ENCODE data around the gene ATRNL1. TPM values are rescaled to one million over a fixed set of nuclear protein-coding genes. Genes with fewer than 3 reads are reported as not detected.

Gene ATRNL1
- total and polyA plus RNA-seq, 12 donors, result 4.8 to 217 (median 92.4) TPM

DNA sequence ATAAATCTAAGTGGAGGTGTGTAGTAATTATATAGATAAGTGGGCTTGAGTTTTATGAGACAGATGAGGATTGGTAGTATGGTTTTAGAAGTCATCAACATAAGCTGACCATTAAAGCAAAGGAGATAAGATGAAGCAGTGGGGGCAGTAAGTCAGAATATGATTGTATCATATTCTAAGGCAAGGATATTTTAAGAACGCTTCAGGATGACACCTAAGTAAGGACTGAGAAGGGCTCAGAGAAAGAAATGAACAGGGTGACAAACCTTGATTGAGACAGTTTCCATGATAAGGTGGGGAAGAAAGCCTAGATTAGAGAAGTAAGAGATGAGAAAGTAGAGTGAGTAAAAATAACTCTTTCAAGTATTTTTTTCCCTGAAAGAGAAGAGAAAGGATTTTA, 567.2 kb downstream of the ATRNL1 start:
- no peak overlapping the region for H3K4me3 ChIP-seq
- no peak overlapping the region for H3K27ac ChIP-seq
- no peaks in the 10 kb centered on the region for H3K4me1 ChIP-seq (replicated peaks in 1 of 2)
- intact Hi-C loops (cut with DNase I), result no loop called here
- DNase-seq, result no peak
- H3K27me3 ChIP-seq, result no peaks in the 10 kb centered on the region
- no peak for TF ChIP-seq POLR2A (IDR thresholded peaks at IDR 0.05)
- no peak for TF ChIP-seq CTCF (IDR thresholded peaks at IDR 0.05)
- no peaks in the 10 kb centered on the region for H3K36me3 ChIP-seq (replicated peaks in 1 of 2)
- H3K9me3 ChIP-seq (replicated peaks in 1 of 3), result no peaks in the 10 kb centered on the region
- WGBS, 4 donors, result 87 to 97% (median 90%) methylated on average over 1 of the region's 1 CpG

- TF ChIP-seq POLR2A (IDR thresholded peaks at IDR 0.05) (no peak), CTCF (IDR thresholded peaks at IDR 0.05) (no peak)
- no peaks in the 10 kb centered on the region for H3K9me3 ChIP-seq (replicated peaks in 1 of 3)
- H3K36me3 ChIP-seq (replicated peaks in 1 of 2), result no peaks in the 10 kb centered on the region
- no peaks in the 10 kb centered on the region for H3K27me3 ChIP-seq
- intact Hi-C loops (cut with DNase I), result no loop called here
- H3K4me3 ChIP-seq, result no peak overlapping the region
- H3K4me1 ChIP-seq (replicated peaks in 1 of 2), result no peaks in the 10 kb centered on the region
- H3K27ac ChIP-seq, result no peak overlapping the region
- DNase-seq, result no peak
Observed at GRCh38 chr10:115662422-115662821, 569.3 kb downstream of the ATRNL1 start.

GRCh38 chr10:115665549-115665948, 572.4 kb downstream of the ATRNL1 start:
- Histone ChIP-seq H3K9me3 (replicated peaks in 1 of 3) (no peaks in the 10 kb centered on the region), H3K27me3 (no peaks in the 10 kb centered on the region), H3K36me3 (replicated peaks in 1 of 2) (no peaks in the 10 kb centered on the region), H3K4me3 (no peak overlapping the region), H3K27ac (no peak overlapping the region), H3K4me1 (replicated peaks in 1 of 2) (no peaks in the 10 kb centered on the region)
- 83 to 87% (median 85%) methylated on average over 2 of the region's 2 CpGs for WGBS, 4 donors
- no peak for DNase-seq
- intact Hi-C loops (cut with DNase I), result no loop called here
- TF ChIP-seq CTCF (IDR thresholded peaks at IDR 0.05) (no peak), POLR2A (IDR thresholded peaks at IDR 0.05) (no peak)

- H3K27ac ChIP-seq, result no peak overlapping the region
- H3K9me3 ChIP-seq (replicated peaks in 1 of 3), result no peaks in the 10 kb centered on the region
- 50 to 73% (median 60%) methylated on average over 1 of the region's 1 CpG for WGBS, 4 donors
- no peak for DNase-seq
- intact Hi-C loops (cut with DNase I), result no loop called here
- no peaks in the 10 kb centered on the region for H3K36me3 ChIP-seq (replicated peaks in 1 of 2)
- no peaks in the 10 kb centered on the region for H3K27me3 ChIP-seq
- no peaks in the 10 kb centered on the region for H3K4me1 ChIP-seq (replicated peaks in 1 of 2)
- TF ChIP-seq POLR2A (IDR thresholded peaks at IDR 0.05) (no peak), CTCF (IDR thresholded peaks at IDR 0.05) (no peak)
- H3K4me3 ChIP-seq, result no peak overlapping the region
Observed at GRCh38 chr10:115674496-115674895, 581.3 kb downstream of the ATRNL1 start.
